ENCODE data around the gene TBK1. TPM values are rescaled to one million over a fixed set of nuclear protein-coding genes. Genes with fewer than 3 reads are reported as not detected.

The TBK1 gene
- total and polyA plus RNA-seq, 9 of the 15 experiments (the other 6 are each of a cell fraction or from before 2014, with no cell fraction given): 20.4 to 42.0 (median 27.8) TPM

DNA sequence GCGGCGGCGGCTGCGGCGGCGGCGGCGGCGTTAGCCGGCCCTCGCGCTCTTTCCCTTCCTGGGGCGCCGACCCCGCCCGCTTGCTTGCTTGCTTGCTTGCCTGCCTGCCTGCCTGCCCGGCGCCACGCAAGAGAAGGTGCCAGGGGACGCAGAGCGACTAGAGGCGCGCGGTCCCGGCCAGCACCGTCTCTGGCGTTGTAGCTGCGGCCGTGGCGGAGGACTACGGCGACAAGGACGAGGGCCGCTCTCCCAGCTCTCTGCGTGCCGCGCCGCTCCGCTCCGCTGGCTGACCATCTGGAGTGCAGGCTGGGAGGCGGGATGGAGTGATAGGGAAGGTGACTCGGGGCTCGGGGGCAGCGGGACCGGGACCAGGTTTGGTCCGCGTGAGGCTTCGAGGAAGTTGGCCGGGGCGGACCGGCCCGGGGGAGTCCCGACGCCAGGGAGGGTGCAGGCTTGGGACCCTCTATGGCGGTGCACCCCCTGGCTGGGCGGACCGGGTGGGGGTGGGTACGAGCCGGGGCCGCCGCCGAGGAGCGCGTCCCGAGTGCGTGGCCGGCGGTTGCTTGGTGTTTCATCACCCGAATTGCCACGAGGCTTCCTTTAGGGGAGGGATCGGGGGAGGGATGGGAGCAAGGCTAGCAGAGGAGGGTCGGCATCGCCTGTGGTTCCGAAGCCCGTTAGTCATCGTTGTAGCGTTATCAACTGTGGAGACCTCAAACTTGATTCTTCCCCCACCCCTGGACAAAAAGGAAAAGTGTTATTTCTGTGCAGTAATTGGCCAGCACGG is 47.3 kb upstream of the TBK1 start (continued):
- TF ChIP-seq ZNF318 (IDR thresholded peaks at IDR 0.05; ENCODE audit: borderline replicate concordance in 1 of 2, low read depth in 1 of 2) (no peak), ESRRB (CRISPR knock-in tag; IDR thresholded peaks at IDR 0.05; ENCODE audit: borderline replicate concordance) (no peak), CHD1 (IDR thresholded peaks at IDR 0.05; ENCODE audit: low read length) (peak; percentile 96), XRCC4 (IDR thresholded peaks at IDR 0.05; ENCODE audit: extremely low read depth, insufficient read depth, insufficient read length) (no peak), MAFG (tag; conservative IDR thresholded peaks at IDR 0.05) (no peak), ZNF347 (CRISPR knock-in tag; IDR thresholded peaks at IDR 0.05; ENCODE audit: low read depth) (no peak), POLR3A (IDR thresholded peaks at IDR 0.05; ENCODE audit: borderline replicate concordance, extremely low read depth, insufficient read depth, insufficient read length) (no peak), ZKSCAN3 (CRISPR knock-in tag; IDR thresholded peaks at IDR 0.05) (no peak), ZNF23 (CRISPR knock-in tag; IDR thresholded peaks at IDR 0.05) (no peak), HCFC1 (IDR thresholded peaks at IDR 0.05; ENCODE audit: low read depth, low read length) (no peak), SAFB2 (IDR thresholded peaks at IDR 0.05; ENCODE audit: borderline replicate concordance, low read depth, low read length, severe bottlenecking) (no peak), SRF (CRISPR knock-in tag; IDR thresholded peaks at IDR 0.05) (no peak), ZNF699 (CRISPR knock-in tag; IDR thresholded peaks at IDR 0.05; ENCODE audit: insufficient replicate concordance) (no peak), ARID2 (IDR thresholded peaks at IDR 0.05) (0 out of 2 replicates have a peak, but pooled peaks have one; percentile 45), ZNF780A (CRISPR knock-in tag; IDR thresholded peaks at IDR 0.05) (no peak), POU5F1 (IDR thresholded peaks at IDR 0.05; ENCODE audit: borderline replicate concordance, low read depth, low read length, partially characterized antibody) (no peak)
- TF ChIP-seq, protein P1, sequence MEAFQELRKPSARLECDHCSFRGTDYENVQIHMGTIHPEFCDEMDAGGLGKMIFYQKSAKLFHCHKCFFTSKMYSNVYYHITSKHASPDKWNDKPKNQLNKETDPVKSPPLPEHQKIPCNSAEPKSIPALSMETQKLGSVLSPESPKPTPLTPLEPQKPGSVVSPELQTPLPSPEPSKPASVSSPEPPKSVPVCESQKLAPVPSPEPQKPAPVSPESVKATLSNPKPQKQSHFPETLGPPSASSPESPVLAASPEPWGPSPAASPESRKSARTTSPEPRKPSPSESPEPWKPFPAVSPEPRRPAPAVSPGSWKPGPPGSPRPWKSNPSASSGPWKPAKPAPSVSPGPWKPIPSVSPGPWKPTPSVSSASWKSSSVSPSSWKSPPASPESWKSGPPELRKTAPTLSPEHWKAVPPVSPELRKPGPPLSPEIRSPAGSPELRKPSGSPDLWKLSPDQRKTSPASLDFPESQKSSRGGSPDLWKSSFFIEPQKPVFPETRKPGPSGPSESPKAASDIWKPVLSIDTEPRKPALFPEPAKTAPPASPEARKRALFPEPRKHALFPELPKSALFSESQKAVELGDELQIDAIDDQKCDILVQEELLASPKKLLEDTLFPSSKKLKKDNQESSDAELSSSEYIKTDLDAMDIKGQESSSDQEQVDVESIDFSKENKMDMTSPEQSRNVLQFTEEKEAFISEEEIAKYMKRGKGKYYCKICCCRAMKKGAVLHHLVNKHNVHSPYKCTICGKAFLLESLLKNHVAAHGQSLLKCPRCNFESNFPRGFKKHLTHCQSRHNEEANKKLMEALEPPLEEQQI (IDR thresholded peaks at IDR 0.05): no peak
